GM10266 (cell line): ENCODE data around the gene ACP7.

ENCODE experiments used
- DNase-seq: peaks from one replicate; pipeline ENCODE4 v3.0.0; 2012; ENCODE audit errors: extremely low spot score
- TF ChIP-seq, protein P1 (sequence below): IDR thresholded peaks from 2 replicates; pipeline ENCODE4 v1.5.1; 2012; ENCODE audit warnings: mild to moderate bottlenecking, low read depth; ENCODE audit not compliant: control insufficient read depth, insufficient read depth; ENCODE audit errors: missing control alignments

Gene ACP7

DNA sequence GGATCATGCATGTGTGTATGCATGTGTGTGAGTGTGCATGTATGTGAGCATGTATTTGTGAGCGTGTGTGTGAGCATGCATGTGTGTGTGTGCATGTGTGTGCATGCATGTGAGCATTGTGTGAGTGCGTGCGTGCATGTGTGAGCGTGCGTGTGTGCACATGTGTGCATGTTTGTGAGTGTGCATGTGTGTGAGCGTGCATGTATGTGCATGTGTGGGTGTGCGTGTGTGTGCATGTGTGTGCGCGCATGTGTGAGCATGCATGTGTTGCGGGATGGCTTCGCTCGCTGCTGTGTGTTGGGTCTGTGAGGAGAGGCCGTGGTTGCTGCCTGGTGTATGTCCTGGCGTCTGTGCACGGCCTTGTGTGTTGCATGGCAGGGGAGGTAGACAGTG is 73.8 kb downstream of the ACP7 start:
- TF ChIP-seq, protein P1, sequence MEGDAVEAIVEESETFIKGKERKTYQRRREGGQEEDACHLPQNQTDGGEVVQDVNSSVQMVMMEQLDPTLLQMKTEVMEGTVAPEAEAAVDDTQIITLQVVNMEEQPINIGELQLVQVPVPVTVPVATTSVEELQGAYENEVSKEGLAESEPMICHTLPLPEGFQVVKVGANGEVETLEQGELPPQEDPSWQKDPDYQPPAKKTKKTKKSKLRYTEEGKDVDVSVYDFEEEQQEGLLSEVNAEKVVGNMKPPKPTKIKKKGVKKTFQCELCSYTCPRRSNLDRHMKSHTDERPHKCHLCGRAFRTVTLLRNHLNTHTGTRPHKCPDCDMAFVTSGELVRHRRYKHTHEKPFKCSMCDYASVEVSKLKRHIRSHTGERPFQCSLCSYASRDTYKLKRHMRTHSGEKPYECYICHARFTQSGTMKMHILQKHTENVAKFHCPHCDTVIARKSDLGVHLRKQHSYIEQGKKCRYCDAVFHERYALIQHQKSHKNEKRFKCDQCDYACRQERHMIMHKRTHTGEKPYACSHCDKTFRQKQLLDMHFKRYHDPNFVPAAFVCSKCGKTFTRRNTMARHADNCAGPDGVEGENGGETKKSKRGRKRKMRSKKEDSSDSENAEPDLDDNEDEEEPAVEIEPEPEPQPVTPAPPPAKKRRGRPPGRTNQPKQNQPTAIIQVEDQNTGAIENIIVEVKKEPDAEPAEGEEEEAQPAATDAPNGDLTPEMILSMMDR, result no peak
- no peak for DNase-seq

DNA sequence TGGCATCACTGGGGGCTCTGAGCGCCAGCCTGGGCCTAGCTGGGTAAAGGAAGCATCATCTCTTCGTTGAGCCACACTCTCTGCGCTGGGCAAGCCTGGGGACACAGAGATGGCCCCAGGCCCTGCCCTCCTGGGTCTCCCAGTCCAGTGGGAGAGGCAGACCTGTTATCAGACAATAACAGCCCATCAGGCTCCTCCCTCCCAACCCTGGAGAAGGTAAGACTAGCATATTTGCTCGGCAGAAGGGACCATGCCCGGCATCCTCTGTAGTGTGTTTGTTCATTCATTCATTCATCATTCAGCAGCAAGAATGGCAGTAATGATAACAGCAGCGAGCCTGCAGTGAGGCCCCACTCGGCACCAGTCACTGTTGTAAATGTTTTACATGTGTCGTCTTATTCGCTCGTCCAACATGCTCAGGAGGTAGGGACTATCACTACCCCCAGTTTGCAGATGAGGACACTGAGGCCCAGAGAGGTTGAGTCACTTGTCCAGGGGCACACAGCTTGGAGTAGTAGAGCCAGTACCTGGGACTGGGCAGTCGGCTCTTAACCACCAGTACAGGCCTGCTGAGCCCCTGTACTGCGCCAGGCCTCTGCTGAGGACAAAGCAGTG is 74.6 kb downstream of the ACP7 start:
- no peak for DNase-seq
- TF ChIP-seq, protein P1, result no peak

DNA sequence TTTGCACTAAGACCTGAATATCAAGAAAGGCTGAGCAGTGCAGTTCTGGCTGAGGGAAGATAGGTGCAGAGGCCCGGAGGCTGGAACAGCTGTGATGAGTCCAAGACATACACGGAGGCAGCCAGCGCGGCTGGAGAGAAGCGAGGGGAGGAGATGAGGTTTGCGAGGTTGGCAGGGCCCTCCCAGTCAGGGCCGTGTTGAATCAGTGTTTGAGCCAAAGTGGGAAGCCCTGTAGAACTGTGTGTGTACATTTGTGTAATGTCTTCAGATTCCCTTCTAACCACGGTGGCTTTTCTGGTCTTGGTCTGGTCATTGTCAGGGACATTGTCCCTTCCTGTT is 76.3 kb downstream of the ACP7 start:
- no peak for DNase-seq
- TF ChIP-seq, protein P1, result no peak
